Trophoblast cell (in vitro differentiated cells and primary cell): ENCODE measurements around the gene SIRT4.
A peak's percentile ranks its signal among the peaks of the same experiment; 100 is the strongest.

Experiments used
- DNase-seq, 2 donors: peaks; one replicate each; pipeline ENCODE4 v3.0.0-alpha.2; 2016
- H2AFZ ChIP-seq: 2 replicates; pipeline ENCODE4 v1.6.1; 2013; ENCODE audit warnings: low read length, moderate library complexity, mild to moderate bottlenecking; ENCODE audit not compliant: insufficient read depth, poor library complexity
- H2AK5ac ChIP-seq: 2 replicates; pipeline ENCODE4 v1.6.1; 2013; ENCODE audit warnings: mild to moderate bottlenecking, low read length
- H2BK120ac ChIP-seq: 2 replicates; pipeline ENCODE4 v1.6.1; 2013; ENCODE audit warnings: low read length, mild to moderate bottlenecking, moderate library complexity; ENCODE audit not compliant: insufficient read depth, poor library complexity
- H2BK12ac ChIP-seq: 2 replicates; pipeline ENCODE4 v1.6.1; 2013; ENCODE audit warnings: mild to moderate bottlenecking, low read length, moderate library complexity
- H2BK5ac ChIP-seq: 2 replicates; pipeline ENCODE4 v1.6.1; 2013; ENCODE audit warnings: low read length, low read depth, moderate library complexity, mild to moderate bottlenecking; ENCODE audit not compliant: poor library complexity
- H3K14ac ChIP-seq: 2 replicates; pipeline ENCODE4 v1.6.1; 2013; ENCODE audit warnings: mild to moderate bottlenecking, low read length
- H3K18ac ChIP-seq: 2 replicates; pipeline ENCODE4 v1.6.1; 2013; ENCODE audit warnings: mild to moderate bottlenecking, low read length
- H3K23ac ChIP-seq: 2 replicates; pipeline ENCODE4 v1.6.1; 2013; ENCODE audit warnings: low read length
- H3K27ac ChIP-seq: 2 replicates; pipeline ENCODE4 v1.5.1; 2013; ENCODE audit warnings: low read depth, mild to moderate bottlenecking, inconsistent platforms, low read length, moderate library complexity
- H3K27me3 ChIP-seq: 2 replicates; pipeline ENCODE4 v1.6.1; 2013; ENCODE audit warnings: inconsistent platforms, mild to moderate bottlenecking, low read length, moderate library complexity; ENCODE audit not compliant: insufficient read depth
- H3K36me3 ChIP-seq, 2 experiments: 1 replicate in 1 of 2; 2 replicates in 1 of 2; pipeline ENCODE4 v1.6.1; 2013; ENCODE audit warnings: low read length in 2 of 2, mild to moderate bottlenecking in 2 of 2, moderate library complexity in 1 of 2; ENCODE audit not compliant: insufficient read depth in 2 of 2, control insufficient read depth in 1 of 2
- H3K4ac ChIP-seq: 2 replicates; pipeline ENCODE4 v1.6.1; 2013; ENCODE audit warnings: low read depth, mild to moderate bottlenecking, low read length, moderate library complexity
- H3K4me1 ChIP-seq, 2 experiments: 1 replicate in 1 of 2; 2 replicates in 1 of 2; pipeline ENCODE4 v1.6.1; 2013; ENCODE audit warnings: low read length in 2 of 2, mild to moderate bottlenecking in 2 of 2, moderate library complexity in 1 of 2; ENCODE audit not compliant: insufficient read depth in 2 of 2, control insufficient read depth in 1 of 2
- H3K4me2 ChIP-seq: 2 replicates; pipeline ENCODE4 v1.6.1; 2013; ENCODE audit warnings: inconsistent platforms, mild to moderate bottlenecking, low read length, moderate library complexity
- H3K4me3 ChIP-seq: 2 replicates; pipeline ENCODE4 v1.5.1; 2013; ENCODE audit warnings: mild to moderate bottlenecking, low read depth, low read length, inconsistent platforms
- H3K79me1 ChIP-seq: one replicate; pipeline ENCODE4 v1.6.1; 2013; ENCODE audit warnings: low read length
- H3K79me2 ChIP-seq: 2 replicates; pipeline ENCODE4 v1.6.1; 2013; ENCODE audit warnings: low read length, mild to moderate bottlenecking; ENCODE audit not compliant: control insufficient read depth, insufficient read depth, poor library complexity
- H3K9ac ChIP-seq: 2 replicates; pipeline ENCODE4 v1.6.1; 2013; ENCODE audit warnings: mild to moderate bottlenecking, low read length
- H3K9me3 ChIP-seq: 2 replicates; pipeline ENCODE4 v1.6.1; 2013; ENCODE audit warnings: low read depth, mild to moderate bottlenecking, control low read depth, inconsistent platforms, low read length; ENCODE audit not compliant: insufficient read depth
- H4K12ac ChIP-seq: 2 replicates; pipeline ENCODE4 v1.6.1; 2013; ENCODE audit warnings: low read depth, mild to moderate bottlenecking, low read length, moderate library complexity
- H4K8ac ChIP-seq: 2 replicates; pipeline ENCODE4 v1.6.1; 2013; ENCODE audit warnings: low read depth, mild to moderate bottlenecking, low read length, moderate library complexity
- H4K91ac ChIP-seq: one replicate; pipeline ENCODE4 v1.6.1; 2013; ENCODE audit warnings: low read depth, mild to moderate bottlenecking, low read length, moderate library complexity
- WGBS: extraction: QIAGEN DNeasy Blood & Tissue Kit; methylation state at CpG from one replicate; pipeline ENCODE4 v1.1.7; 2013; ENCODE audit warnings: missing lambda C conversion rate; ENCODE audit not compliant: insufficient read length, insufficient coverage; ENCODE audit errors: extremely low coverage; 5-methylcytosine and 5-hydroxymethylcytosine counted together

SIRT4 gene

DNA sequence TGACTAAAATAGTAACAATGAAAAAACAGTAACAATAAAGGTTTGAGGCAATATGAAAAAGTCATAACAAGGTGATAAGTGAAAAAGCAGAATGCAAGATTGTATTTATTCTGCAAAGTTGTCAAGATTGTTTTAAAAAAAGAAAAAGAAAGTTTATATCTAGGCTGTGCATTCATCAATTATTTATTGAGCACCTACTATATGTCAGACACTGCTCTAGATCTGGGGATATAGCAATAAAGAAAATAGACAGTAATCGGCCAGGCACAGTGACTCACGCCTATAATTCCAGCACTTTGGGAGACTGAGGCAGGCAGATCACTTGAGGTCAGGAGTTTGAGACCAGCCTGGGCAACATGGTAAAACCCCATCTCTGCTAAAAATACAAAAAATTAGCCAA, 21.7 kb downstream of the SIRT4 start:
- Histone ChIP-seq H4K12ac (no peak overlapping the region), H3K27ac (no peak overlapping the region), H3K4me1 (peaks cover 2% of the 10 kb centered on the region in 2 experiments), H3K9me3 (no peaks in the 10 kb centered on the region), H3K79me1 (no peaks in the 10 kb centered on the region), H2BK120ac (no peak overlapping the region), H3K4me3 (no peak overlapping the region), H3K4me2 (no peak overlapping the region), H2AFZ (no peak overlapping the region), H2AK5ac (no peak overlapping the region), H4K8ac (no peak overlapping the region), H3K18ac (no peak overlapping the region), H2BK12ac (no peak overlapping the region), H3K9ac (no peak overlapping the region), H3K4ac (no peak overlapping the region), H4K91ac (no peak overlapping the region), H3K23ac (no peak overlapping the region), H3K27me3 (no peaks in the 10 kb centered on the region), H3K14ac (no peak overlapping the region), H3K79me2 (no peaks in the 10 kb centered on the region), H2BK5ac (no peak overlapping the region), H3K36me3 (no peaks in the 10 kb centered on the region)
- WGBS = no CpG with 5 or more reads among the region's 2 CpGs
- no peak for DNase-seq

DNA sequence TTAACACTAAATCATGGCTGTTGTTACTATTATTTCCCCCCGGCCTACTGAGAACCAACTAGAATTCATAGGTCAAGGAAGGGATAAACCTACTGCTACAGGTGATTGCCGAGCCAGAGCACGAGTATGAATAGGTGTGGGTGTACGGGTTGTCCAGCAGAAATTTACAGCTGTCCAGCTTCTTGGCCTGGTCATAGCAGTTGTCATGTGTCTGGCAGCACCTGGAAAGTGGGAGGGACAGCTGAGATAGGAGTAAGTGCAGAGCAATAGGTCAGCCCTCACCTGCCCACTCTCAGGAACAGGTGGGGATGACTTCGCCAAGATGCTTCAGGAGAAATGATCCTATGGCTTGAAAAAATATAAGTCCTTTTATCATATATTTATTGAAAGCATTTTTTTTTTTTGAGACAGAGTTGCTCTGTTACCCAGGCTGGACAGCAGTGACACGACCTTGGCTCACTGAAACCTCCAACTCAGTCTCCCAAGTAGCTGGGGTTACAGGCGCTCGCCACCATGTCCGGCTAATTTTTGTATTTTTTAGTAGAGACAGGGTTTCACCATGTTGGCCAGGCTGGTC, 22.8 kb downstream of the SIRT4 start:
- H4K12ac ChIP-seq = no peak overlapping the region
- H2AFZ ChIP-seq = no peak overlapping the region
- no peaks in the 10 kb centered on the region for H3K9me3 ChIP-seq
- no peak overlapping the region for H3K4me3 ChIP-seq
- WGBS = no CpG with 5 or more reads among the region's 9 CpGs
- H3K27ac ChIP-seq = no peak overlapping the region
- H3K14ac ChIP-seq = no peak overlapping the region
- H2BK12ac ChIP-seq = no peak overlapping the region
- H3K9ac ChIP-seq = no peak overlapping the region
- no peak overlapping the region for H3K4ac ChIP-seq
- H2BK120ac ChIP-seq = no peak overlapping the region
- no peak overlapping the region for H2BK5ac ChIP-seq
- H2AK5ac ChIP-seq = no peak overlapping the region
- no peak overlapping the region for H4K91ac ChIP-seq
- no peak overlapping the region for H3K4me2 ChIP-seq
- no peak for DNase-seq
- H4K8ac ChIP-seq = no peak overlapping the region
- H3K4me1 ChIP-seq = peaks cover 2% of the 10 kb centered on the region in 2 experiments
- H3K23ac ChIP-seq = no peak overlapping the region
- no peaks in the 10 kb centered on the region for H3K79me2 ChIP-seq
- no peaks in the 10 kb centered on the region for H3K27me3 ChIP-seq
- no peaks in the 10 kb centered on the region for H3K79me1 ChIP-seq
- H3K18ac ChIP-seq = no peak overlapping the region
- H3K36me3 ChIP-seq = no peaks in the 10 kb centered on the region

DNA sequence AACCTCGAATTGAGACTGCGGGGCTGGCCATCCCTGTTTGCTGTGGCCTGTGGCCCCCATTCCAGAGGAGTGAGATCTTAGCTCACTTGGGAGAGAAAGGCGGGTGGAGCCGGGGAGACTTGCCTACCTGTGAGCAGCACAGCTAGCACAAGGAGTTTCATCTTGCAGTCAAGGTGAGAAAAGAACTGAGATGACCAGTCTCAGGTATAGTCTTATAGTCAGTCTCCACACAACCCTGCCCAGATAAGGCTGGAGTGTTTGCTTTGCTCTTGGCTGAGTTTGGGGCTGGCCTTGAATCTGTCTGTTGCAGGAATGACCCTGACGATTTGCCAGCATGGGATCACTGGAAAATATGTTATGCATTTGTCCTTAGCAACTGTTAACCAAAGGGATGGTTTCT, 25.5 kb downstream of the SIRT4 start, which contains the start of gene PLA2G1B:
PLA2G1B (minus strand) TSS at position 187 of the 400 bp plus-strand sequence; CDS start at position 161, 26 bp downstream.
- Histone ChIP-seq H3K23ac (no peak within 1 kb of the TSS), H3K4me2 (no peak within 1 kb of the TSS), H3K18ac (no peak within 1 kb of the TSS), H3K79me2 (no peaks in the 10 kb centered on the region), H3K4me1 (peaks cover 2% of the 10 kb centered on the region in 2 experiments), H3K27ac (no peak within 1 kb of the TSS), H4K12ac (no peak within 1 kb of the TSS), H3K4ac (no peak within 1 kb of the TSS), H3K9me3 (no peaks in the 10 kb centered on the region), H3K4me3 (no peak within 1 kb of the TSS), H3K14ac (no peak within 1 kb of the TSS), H2AFZ (no peak within 1 kb of the TSS), H3K79me1 (no peaks in the 10 kb centered on the region), H2BK12ac (no peak within 1 kb of the TSS), H3K36me3 (no peaks in the 10 kb centered on the region), H2BK5ac (no peak within 1 kb of the TSS), H4K8ac (no peak within 1 kb of the TSS), H3K27me3 (no peaks in the 10 kb centered on the region), H2BK120ac (no peak within 1 kb of the TSS), H3K9ac (no peak within 1 kb of the TSS), H2AK5ac (no peak within 1 kb of the TSS), H4K91ac (no peak within 1 kb of the TSS)
- no CpG with 5 or more reads among the region's 5 CpGs for WGBS
- DNase-seq = peak in 1 of 2 donors; percentile 11

DNA sequence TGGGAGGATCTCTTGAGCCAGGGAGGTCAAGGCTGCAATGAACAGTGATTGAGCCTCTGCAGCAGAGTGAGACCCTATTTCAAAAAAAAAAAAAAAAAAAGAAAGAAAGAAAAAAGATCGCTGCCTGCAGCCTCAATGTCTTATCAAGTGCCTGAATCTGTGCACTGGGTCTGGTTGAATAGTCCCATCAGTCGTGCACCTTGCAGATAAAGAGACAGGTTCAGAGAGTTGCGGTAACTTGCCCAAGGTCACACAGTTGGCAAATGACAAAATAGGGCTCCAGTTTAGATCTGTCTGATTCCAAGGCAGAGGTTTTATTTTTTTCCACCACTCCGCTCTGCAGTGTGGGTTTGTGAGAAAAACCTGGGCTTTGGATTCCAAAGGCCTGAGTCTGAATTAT, 26.1 kb downstream of the SIRT4 start:
- no peak for DNase-seq
- H3K27ac ChIP-seq = no peak overlapping the region

More for the DNA sequence above, 26.1 kb downstream of the SIRT4 start:
- H3K4ac ChIP-seq = no peak overlapping the region
- H4K8ac ChIP-seq = no peak overlapping the region
- H3K14ac ChIP-seq = no peak overlapping the region
- H3K27me3 ChIP-seq = no peaks in the 10 kb centered on the region
- H4K12ac ChIP-seq = no peak overlapping the region
- H2BK12ac ChIP-seq = no peak overlapping the region
- H2BK120ac ChIP-seq = no peak overlapping the region
- H2AFZ ChIP-seq = no peak overlapping the region
- H3K36me3 ChIP-seq = no peaks in the 10 kb centered on the region
- H3K23ac ChIP-seq = no peak overlapping the region
- no peaks in the 10 kb centered on the region for H3K9me3 ChIP-seq
- H3K79me1 ChIP-seq = no peaks in the 10 kb centered on the region
- no peaks in the 10 kb centered on the region for H3K79me2 ChIP-seq
- H2BK5ac ChIP-seq = no peak overlapping the region
- H3K4me2 ChIP-seq = no peak overlapping the region
- no peak overlapping the region for H4K91ac ChIP-seq
- H3K4me1 ChIP-seq = peaks cover 2% of the 10 kb centered on the region in 2 experiments
- no peak overlapping the region for H3K18ac ChIP-seq
- H2AK5ac ChIP-seq = no peak overlapping the region
- H3K4me3 ChIP-seq = no peak overlapping the region
- WGBS = no CpG with 5 or more reads among the region's 4 CpGs
- no peak overlapping the region for H3K9ac ChIP-seq
